ENCODE data around the gene LRRC55.

DNA sequence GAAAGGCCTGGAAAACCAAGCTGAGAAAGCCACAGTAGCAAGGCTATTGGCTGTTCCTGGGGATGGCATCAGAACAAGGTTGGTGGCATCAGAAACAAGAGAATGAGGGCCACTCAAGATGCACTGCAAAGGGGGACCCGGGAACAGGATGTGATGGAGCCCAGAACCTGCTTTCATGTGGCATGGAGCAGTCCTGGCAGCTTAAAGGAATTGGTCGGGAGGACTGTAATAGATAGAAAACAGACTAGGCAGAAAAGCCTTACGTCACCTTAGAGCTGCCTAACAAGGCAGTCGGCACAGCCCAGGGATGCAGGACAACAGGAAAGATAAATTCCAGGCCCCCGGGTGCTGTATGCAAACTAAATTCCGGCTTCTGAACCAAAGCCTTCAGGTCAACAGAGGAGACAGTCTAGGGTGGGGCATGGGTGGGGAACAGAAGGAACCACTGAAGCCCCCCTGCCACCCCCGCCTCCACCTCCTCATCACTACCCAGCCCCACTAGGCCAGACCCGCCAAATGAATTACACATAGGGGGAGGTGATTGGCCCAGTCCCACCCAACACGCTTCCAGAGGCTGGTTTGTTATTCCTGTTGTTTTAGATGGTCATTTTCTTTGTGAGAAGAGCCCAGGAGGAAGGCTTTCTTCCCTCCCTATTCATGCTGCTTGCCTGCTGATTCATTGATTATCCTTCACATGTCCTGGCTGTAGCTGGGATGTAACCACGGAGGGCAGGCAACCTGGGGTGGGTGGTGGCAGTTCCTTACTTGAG lies 25.7 kb upstream of the LRRC55 start:
- TF ChIP-seq EZH2 (IDR thresholded peaks at IDR 0.05; ENCODE audit: low read depth, unreplicated experiment) = no peak
- no peak for TF ChIP-seq EZH2phosphoT487 (IDR thresholded peaks at IDR 0.05; ENCODE audit: unreplicated experiment)
- TF ChIP-seq, protein P1, sequence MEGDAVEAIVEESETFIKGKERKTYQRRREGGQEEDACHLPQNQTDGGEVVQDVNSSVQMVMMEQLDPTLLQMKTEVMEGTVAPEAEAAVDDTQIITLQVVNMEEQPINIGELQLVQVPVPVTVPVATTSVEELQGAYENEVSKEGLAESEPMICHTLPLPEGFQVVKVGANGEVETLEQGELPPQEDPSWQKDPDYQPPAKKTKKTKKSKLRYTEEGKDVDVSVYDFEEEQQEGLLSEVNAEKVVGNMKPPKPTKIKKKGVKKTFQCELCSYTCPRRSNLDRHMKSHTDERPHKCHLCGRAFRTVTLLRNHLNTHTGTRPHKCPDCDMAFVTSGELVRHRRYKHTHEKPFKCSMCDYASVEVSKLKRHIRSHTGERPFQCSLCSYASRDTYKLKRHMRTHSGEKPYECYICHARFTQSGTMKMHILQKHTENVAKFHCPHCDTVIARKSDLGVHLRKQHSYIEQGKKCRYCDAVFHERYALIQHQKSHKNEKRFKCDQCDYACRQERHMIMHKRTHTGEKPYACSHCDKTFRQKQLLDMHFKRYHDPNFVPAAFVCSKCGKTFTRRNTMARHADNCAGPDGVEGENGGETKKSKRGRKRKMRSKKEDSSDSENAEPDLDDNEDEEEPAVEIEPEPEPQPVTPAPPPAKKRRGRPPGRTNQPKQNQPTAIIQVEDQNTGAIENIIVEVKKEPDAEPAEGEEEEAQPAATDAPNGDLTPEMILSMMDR (conservative IDR thresholded peaks at IDR 0.05; ENCODE audit: low read depth in 2 of 2) = no peak
- TF ChIP-seq POLR2AphosphoS5 (IDR thresholded peaks at IDR 0.05; ENCODE audit: low read depth) = no peak
- TF ChIP-seq ZNF114 (CRISPR knock-in tag; IDR thresholded peaks at IDR 0.05) = no peak
- TF ChIP-seq, protein P2, sequence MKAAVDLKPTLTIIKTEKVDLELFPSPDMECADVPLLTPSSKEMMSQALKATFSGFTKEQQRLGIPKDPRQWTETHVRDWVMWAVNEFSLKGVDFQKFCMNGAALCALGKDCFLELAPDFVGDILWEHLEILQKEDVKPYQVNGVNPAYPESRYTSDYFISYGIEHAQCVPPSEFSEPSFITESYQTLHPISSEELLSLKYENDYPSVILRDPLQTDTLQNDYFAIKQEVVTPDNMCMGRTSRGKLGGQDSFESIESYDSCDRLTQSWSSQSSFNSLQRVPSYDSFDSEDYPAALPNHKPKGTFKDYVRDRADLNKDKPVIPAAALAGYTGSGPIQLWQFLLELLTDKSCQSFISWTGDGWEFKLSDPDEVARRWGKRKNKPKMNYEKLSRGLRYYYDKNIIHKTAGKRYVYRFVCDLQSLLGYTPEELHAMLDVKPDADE (IDR thresholded peaks at IDR 0.05) = no peak
- no peak for TF ChIP-seq CREB1 (CRISPR knock-in tag; IDR thresholded peaks at IDR 0.05; ENCODE audit: low read depth)
- TF ChIP-seq JUNB (IDR thresholded peaks at IDR 0.05; ENCODE audit: unreplicated experiment) = no peak
- TF ChIP-seq, protein P3, sequence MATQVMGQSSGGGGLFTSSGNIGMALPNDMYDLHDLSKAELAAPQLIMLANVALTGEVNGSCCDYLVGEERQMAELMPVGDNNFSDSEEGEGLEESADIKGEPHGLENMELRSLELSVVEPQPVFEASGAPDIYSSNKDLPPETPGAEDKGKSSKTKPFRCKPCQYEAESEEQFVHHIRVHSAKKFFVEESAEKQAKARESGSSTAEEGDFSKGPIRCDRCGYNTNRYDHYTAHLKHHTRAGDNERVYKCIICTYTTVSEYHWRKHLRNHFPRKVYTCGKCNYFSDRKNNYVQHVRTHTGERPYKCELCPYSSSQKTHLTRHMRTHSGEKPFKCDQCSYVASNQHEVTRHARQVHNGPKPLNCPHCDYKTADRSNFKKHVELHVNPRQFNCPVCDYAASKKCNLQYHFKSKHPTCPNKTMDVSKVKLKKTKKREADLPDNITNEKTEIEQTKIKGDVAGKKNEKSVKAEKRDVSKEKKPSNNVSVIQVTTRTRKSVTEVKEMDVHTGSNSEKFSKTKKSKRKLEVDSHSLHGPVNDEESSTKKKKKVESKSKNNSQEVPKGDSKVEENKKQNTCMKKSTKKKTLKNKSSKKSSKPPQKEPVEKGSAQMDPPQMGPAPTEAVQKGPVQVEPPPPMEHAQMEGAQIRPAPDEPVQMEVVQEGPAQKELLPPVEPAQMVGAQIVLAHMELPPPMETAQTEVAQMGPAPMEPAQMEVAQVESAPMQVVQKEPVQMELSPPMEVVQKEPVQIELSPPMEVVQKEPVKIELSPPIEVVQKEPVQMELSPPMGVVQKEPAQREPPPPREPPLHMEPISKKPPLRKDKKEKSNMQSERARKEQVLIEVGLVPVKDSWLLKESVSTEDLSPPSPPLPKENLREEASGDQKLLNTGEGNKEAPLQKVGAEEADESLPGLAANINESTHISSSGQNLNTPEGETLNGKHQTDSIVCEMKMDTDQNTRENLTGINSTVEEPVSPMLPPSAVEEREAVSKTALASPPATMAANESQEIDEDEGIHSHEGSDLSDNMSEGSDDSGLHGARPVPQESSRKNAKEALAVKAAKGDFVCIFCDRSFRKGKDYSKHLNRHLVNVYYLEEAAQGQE (IDR thresholded peaks at IDR 0.05; ENCODE audit: unreplicated experiment) = no peak
